HCT116 (cell line): ENCODE data around the gene PANK4. TPM values are rescaled to one million over a fixed set of nuclear protein-coding genes. Genes with fewer than 3 reads are reported as not detected.

Experiments used
- ATAC-seq: fragments of 200-7000 bp; cut with Tn5 transposase; 2 replicates; pipeline ENCODE4 v1.9.1; 2020; ENCODE audit warnings: mild to moderate bottlenecking, moderate library complexity
- BruUV-seq: library from RNA; stranded (reverse); fragments of 400-500 nt; replicated peaks from 2 replicates; lab custom pipeline; 2021; lab: Mats Ljungman, UMichigan
- CTCF ChIA-PET: fragments of 300-600 bp; sonication (Branson Sonifier 250); formaldehyde crosslinking; loops from one replicate; lab custom pipeline; 2021; ENCODE audit warnings: antibody characterized with exemption; lab: Charles Lee
- POLR2A ChIA-PET: fragments of 300-600, 350-600 bp; sonication (Branson Sonifier 250); formaldehyde crosslinking; loops from one replicate; lab custom pipeline; 2021; ENCODE audit warnings: antibody characterized with exemption; lab: Charles Lee
- RAD21 ChIA-PET, 2 experiments: fragments of 300-600 bp; sonication (Branson Sonifier 250); formaldehyde crosslinking; loops; one replicate each; lab custom pipeline; 2023; ENCODE audit warnings: low total read pairs in 2 of 2; ENCODE audit not compliant: uncharacterized antibody in 2 of 2, unreplicated experiment in 2 of 2, low non-redundant PET in 1 of 2; lab: Charles Lee
- DNase-seq: peaks from one replicate; pipeline ENCODE4 v3.0.0-alpha.2; 2010; ENCODE audit warnings: low read depth, low spot score
- H2AFZ ChIP-seq: fragments of 200-600 bp; shearing (Covaris generic), sonication (generic); 2 replicates; pipeline ENCODE4 v1.6.1; 2017; ENCODE audit warnings: low read depth, mixed run types, mixed read lengths, antibody characterized with exemption, low read length; ENCODE audit not compliant: poor library complexity, severe bottlenecking
- H3K27ac ChIP-seq: 2 replicates; pipeline ENCODE4 v1.5.1; 2012; ENCODE audit warnings: low read depth, low read length
- H3K27me3 ChIP-seq: fragments of 200-600 bp; sonication (generic); 2 replicates; pipeline ENCODE4 v1.6.1; 2016; ENCODE audit warnings: mixed run types, low read length, mixed read lengths; ENCODE audit not compliant: insufficient read depth
- H3K36me3 ChIP-seq, 2 experiments: fragments of 200-500 bp in 1 of 2; fragments of 200-600 bp in 1 of 2; sonication (Bioruptor generic) in 1 of 2; sonication (generic) in 1 of 2; 2 replicates each; pipeline versions ENCODE4 v1.5.1 to v1.6.1; 2014 to 2016; ENCODE audit warnings: low read length in 2 of 2, inconsistent platforms in 1 of 2, mixed read lengths in 1 of 2, mixed run types in 1 of 2; ENCODE audit not compliant: insufficient read depth in 2 of 2, control insufficient read depth in 1 of 2
- H3K4me1 ChIP-seq, 2 experiments: fragments of 200-600 bp in 1 of 2; sonication (generic) in 1 of 2; 2 replicates each; pipeline versions ENCODE4 v1.5.1 to v1.6.1; 2012 to 2017; ENCODE audit warnings: low read length in 2 of 2, inconsistent platforms in 1 of 2, mild to moderate bottlenecking in 1 of 2, mixed read lengths in 1 of 2, mixed run types in 1 of 2, moderate library complexity in 1 of 2; ENCODE audit not compliant: insufficient read depth in 2 of 2, control insufficient read depth in 1 of 2
- H3K4me2 ChIP-seq: fragments of 200-600 bp; sonication (generic); 2 replicates; pipeline ENCODE4 v1.6.1; 2017; ENCODE audit warnings: mixed run types, low read length, mixed read lengths
- H3K4me3 ChIP-seq, 2 experiments: fragments of 200-600 bp in 1 of 2; sonication (generic) in 1 of 2; replicated peaks in 1 of 2; 2 replicates each; pipeline ENCODE4 v1.5.1; 2011 to 2016; ENCODE audit warnings: low read length in 2 of 2, control low read depth in 1 of 2, low read depth in 1 of 2, mild to moderate bottlenecking in 1 of 2, mixed read lengths in 1 of 2, mixed run types in 1 of 2
- H3K79me2 ChIP-seq: fragments of 200-600 bp; sonication (generic); 2 replicates; pipeline ENCODE4 v1.6.1; 2017; ENCODE audit warnings: mild to moderate bottlenecking, mixed run types, low read length, moderate library complexity, mixed read lengths; ENCODE audit not compliant: insufficient read depth
- H3K9ac ChIP-seq: fragments of 200-600 bp; sonication (generic); 2 replicates; pipeline ENCODE4 v1.6.1; 2016; ENCODE audit warnings: low read length, mixed read lengths
- H3K9me2 ChIP-seq: fragments of 200-600 bp; sonication (generic), shearing (Covaris generic); 2 replicates; pipeline ENCODE4 v1.6.1; 2017; ENCODE audit warnings: mixed run types, mild to moderate bottlenecking, moderate library complexity; ENCODE audit not compliant: insufficient read depth
- H3K9me3 ChIP-seq, 2 experiments: fragments of 200-500 bp in 1 of 2; fragments of 200-600 bp in 1 of 2; sonication (Bioruptor generic) in 1 of 2; sonication (generic) in 1 of 2; 2 replicates each; pipeline ENCODE4 v1.6.1; 2014 to 2017; ENCODE audit warnings: low read length in 2 of 2, mixed read lengths in 2 of 2, inconsistent platforms in 1 of 2, low read depth in 1 of 2, mild to moderate bottlenecking in 1 of 2, mixed run types in 1 of 2, moderate library complexity in 1 of 2; ENCODE audit not compliant: control insufficient read depth in 1 of 2, insufficient read depth in 1 of 2
- H4K20me1 ChIP-seq: fragments of 200-600 bp; sonication (generic), shearing (Covaris generic); 2 replicates; pipeline ENCODE4 v1.6.1; 2017; ENCODE audit warnings: mixed run types, mild to moderate bottlenecking, moderate library complexity; ENCODE audit not compliant: insufficient read depth
- CBX3 ChIP-seq: IDR thresholded peaks from 2 replicates; pipeline ENCODE4 v1.6.1; 2012; ENCODE audit warnings: low read depth
- CEBPB ChIP-seq: IDR thresholded peaks from 2 replicates; pipeline ENCODE4 v1.6.1; 2012; ENCODE audit warnings: low read depth
- CTCF ChIP-seq, 3 experiments: fragments of 200-600 bp in 1 of 3; sonication (generic) in 1 of 3; IDR thresholded peaks in 2 of 3; conservative IDR thresholded peaks in 1 of 3; 2 replicates each; pipeline ENCODE4 v1.5.1; 2012 to 2017; ENCODE audit warnings: low read depth in 2 of 3, low read length in 2 of 3, antibody characterized with exemption in 1 of 3, borderline replicate concordance in 1 of 3, control low read depth in 1 of 3, mild to moderate bottlenecking in 1 of 3, mixed read lengths in 1 of 3, mixed run types in 1 of 3, moderate library complexity in 1 of 3; ENCODE audit not compliant: insufficient read depth in 1 of 3
- ELF1 ChIP-seq: IDR thresholded peaks from 2 replicates; pipeline ENCODE4 v1.6.1; 2012; ENCODE audit warnings: low read depth, borderline replicate concordance
- EZH2 ChIP-seq: fragments of 200-600 bp; sonication (generic); IDR thresholded peaks from 2 replicates; pipeline ENCODE4 v1.6.1; 2017; ENCODE audit warnings: antibody characterized with exemption, mixed run types
- EZH2phosphoT487 ChIP-seq: fragments of 200-600 bp; IDR thresholded peaks from 2 replicates; pipeline ENCODE4 v1.6.1; 2018; ENCODE audit warnings: antibody characterized with exemption, borderline replicate concordance
- FOSL1 ChIP-seq: IDR thresholded peaks from 2 replicates; pipeline ENCODE4 v1.6.1; 2012; ENCODE audit warnings: low read depth
- MAX ChIP-seq: IDR thresholded peaks from 2 replicates; pipeline ENCODE4 v1.6.1; 2012
- POLR2A ChIP-seq: IDR thresholded peaks from 2 replicates; pipeline ENCODE4 v1.7.0; 2011; ENCODE audit warnings: borderline replicate concordance; ENCODE audit not compliant: insufficient read depth, insufficient read length; ENCODE audit errors: extremely low read depth
- POLR2AphosphoS5 ChIP-seq: IDR thresholded peaks from 2 replicates; pipeline ENCODE4 v1.6.1; 2011; ENCODE audit warnings: mild to moderate bottlenecking, low read depth, low read length, moderate library complexity
- ZBTB33 ChIP-seq: IDR thresholded peaks from 2 replicates; pipeline ENCODE4 v1.6.1; 2011; ENCODE audit warnings: mild to moderate bottlenecking, low read length, moderate library complexity; ENCODE audit not compliant: insufficient replicate concordance; ENCODE audit errors: extremely low read depth
- ZFX ChIP-seq: fragments of 450-650 bp; IDR thresholded peaks from 2 replicates; pipeline ENCODE4 v1.6.1; 2017
- ZNF274 ChIP-seq: fragments of 200-500 bp; sonication (Bioruptor generic); IDR thresholded peaks from 2 replicates; pipeline ENCODE4 v1.6.1; 2014; ENCODE audit warnings: mild to moderate bottlenecking, low read depth, low read length, inconsistent platforms
- intact Hi-C: fragments of 100-400 bp; cut with micrococcal nuclease; formaldehyde crosslinking; loops from 2 replicates; pipeline ENCODE4 v1.10.0; 2022
- total RNA-seq: library from RNA; stranded (reverse); gene quantifications from one replicate; pipeline ENCODE4 v1.2.1, GENCODE V29; 2021; ENCODE audit not compliant: unreplicated experiment
- TF ChIP-seq, protein P1 (sequence below): IDR thresholded peaks from 2 replicates; pipeline ENCODE4 v1.6.1; 2012

PANK4 gene
- total RNA-seq, 1 experiment from 2014 or later, result 38.5 TPM

DNA sequence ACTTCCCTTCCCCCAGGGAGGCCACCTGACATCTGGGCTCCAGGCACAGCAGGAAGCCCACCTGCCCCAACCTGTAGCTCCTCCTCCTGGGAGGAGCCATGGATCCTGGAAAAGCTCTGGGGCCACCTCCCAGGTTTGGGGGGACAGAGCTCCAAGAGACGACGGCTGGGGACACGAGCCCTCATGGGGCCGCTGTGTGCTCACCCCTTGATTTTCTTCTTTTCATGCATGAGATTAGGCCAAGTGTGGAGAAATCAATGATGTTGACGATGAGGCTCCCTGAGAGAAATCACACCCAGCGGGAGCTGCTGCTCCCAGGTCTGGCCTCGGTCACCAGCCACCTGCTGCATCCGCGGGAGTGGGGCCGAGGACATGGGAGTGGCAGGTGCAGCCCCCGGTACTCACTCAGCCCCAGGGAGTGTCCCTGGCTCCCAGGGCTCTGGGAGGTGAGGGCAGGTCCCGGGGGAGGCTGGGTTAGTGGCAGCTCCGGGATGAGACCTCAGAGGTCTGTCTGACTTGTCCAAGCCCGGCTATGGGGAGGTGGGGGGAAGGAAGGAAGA lies 38.5 kb upstream of the PANK4 start (continued):
- no peak for TF ChIP-seq POLR2AphosphoS5
- TF ChIP-seq CEBPB, result no peak

DNA sequence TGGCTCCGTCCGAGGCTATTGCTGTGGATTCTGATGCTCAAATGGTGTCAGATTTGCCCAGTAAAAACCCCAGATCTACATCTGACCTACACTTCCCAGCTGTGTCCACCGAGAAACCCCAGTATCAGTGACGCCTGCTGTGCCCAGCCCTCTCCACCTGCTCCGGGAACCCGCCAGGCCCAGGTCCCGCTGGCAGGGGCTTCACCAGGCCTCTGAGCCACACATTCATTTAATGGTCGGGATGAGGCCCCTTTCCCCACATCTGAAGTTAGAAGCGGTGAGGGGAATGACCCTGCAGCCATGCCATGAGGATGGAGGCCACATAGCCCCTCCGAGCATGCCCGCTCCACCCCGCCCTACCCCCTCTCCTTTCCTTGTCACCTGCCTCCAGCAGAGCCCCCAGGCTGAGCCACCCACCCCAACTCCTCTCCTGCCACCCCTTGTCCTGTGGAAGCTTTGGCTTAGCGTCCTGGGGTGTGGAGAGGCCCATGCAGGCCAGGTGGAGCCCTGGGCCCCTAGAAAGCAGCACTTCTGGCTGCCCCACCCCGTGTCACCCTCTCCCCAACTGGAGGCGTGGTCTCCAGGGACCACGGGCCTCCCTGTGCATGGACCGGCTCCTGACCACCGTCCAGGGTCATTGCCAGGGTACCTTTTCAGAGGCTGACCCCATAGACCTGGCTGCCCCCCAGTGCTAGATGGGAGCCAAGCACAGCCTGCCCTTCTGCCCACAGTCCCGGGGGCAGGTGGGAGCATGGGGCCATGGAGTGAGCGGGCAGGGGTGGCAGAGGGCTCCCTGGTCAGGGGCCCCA lies 37.8 kb upstream of the PANK4 start:
- intact Hi-C loops, result no loop called here
- no peak overlapping the region for H3K27ac ChIP-seq
- H4K20me1 ChIP-seq, result no peaks in the 10 kb centered on the region
- H3K4me3 ChIP-seq, result no peak overlapping the region
- H3K27me3 ChIP-seq, result no peaks in the 10 kb centered on the region
- BruUV-seq, result no TSS peak
- RAD21 ChIA-PET, result no interaction called here
- CTCF ChIA-PET, result no interaction called here
- ATAC-seq (no peak), DNase-seq (no peak)
- H3K36me3 ChIP-seq, result no peaks in the 10 kb centered on the region
- H3K9ac ChIP-seq, result no peak overlapping the region
- POLR2A ChIA-PET, result no interaction called here
- H3K4me1 ChIP-seq, result no peaks in the 10 kb centered on the region
- no peak for TF ChIP-seq POLR2AphosphoS5
- TF ChIP-seq EZH2phosphoT487, result no peak
- TF ChIP-seq, protein P1, sequence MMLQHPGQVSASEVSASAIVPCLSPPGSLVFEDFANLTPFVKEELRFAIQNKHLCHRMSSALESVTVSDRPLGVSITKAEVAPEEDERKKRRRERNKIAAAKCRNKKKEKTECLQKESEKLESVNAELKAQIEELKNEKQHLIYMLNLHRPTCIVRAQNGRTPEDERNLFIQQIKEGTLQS, result no peak
- TF ChIP-seq EZH2, result no peak
- TF ChIP-seq ELF1, result no peak
- TF ChIP-seq CBX3, result no peak
- TF ChIP-seq POLR2A, result no peak
- no peak for TF ChIP-seq ZNF274
- TF ChIP-seq FOSL1, result no peak
- TF ChIP-seq ZFX, result no peak
- no peak for TF ChIP-seq ZBTB33
- TF ChIP-seq MAX, result no peak
- no peak for TF ChIP-seq CTCF (IDR thresholded peaks at IDR 0.05 in 2 of 3, conservative IDR thresholded peaks at IDR 0.05 in 1 of 3; ENCODE audit: borderline replicate concordance in 1 of 3, insufficient read depth in 1 of 3, low read depth in 2 of 3, low read length in 2 of 3)
- no peak overlapping the region for H3K4me2 ChIP-seq
- no peak overlapping the region for H2AFZ ChIP-seq
- H3K9me3 ChIP-seq, result no peaks in the 10 kb centered on the region
- H3K79me2 ChIP-seq, result no peaks in the 10 kb centered on the region
- H3K9me2 ChIP-seq, result no peaks in the 10 kb centered on the region
